ENCODE results near the gene METTL25B.

The METTL25B gene

GRCh38 chr1:156785458-156785857 is 57.2 kb downstream of the METTL25B start:
- no peak overlapping the region for H3K4me2 ChIP-seq (ENCODE audit: low read length)
- TF ChIP-seq EZH2phosphoT487 (IDR thresholded peaks at IDR 0.05; ENCODE audit: borderline replicate concordance, low read length) (no peak), CTCF (IDR thresholded peaks at IDR 0.05; ENCODE audit: low read depth, low read length, poor library complexity, severe bottlenecking) (no peak)
- no peaks in the 10 kb centered on the region for H3K4me1 ChIP-seq (ENCODE audit: control insufficient read depth, low read length)
- H3K9me2 ChIP-seq (replicated peaks; ENCODE audit: control insufficient read depth, low read length) = no peaks in the 10 kb centered on the region
- no peaks in the 10 kb centered on the region for H3F3A ChIP-seq (ENCODE audit: control insufficient read depth, insufficient read depth)
- H3K79me2 ChIP-seq (ENCODE audit: control insufficient read depth, low read length) = peaks cover 36% of the 10 kb centered on the region
- H3K27ac ChIP-seq (ENCODE audit: low read depth, low read length) = no peak overlapping the region
- peaks cover 70% of the 10 kb centered on the region for H3K36me3 ChIP-seq (ENCODE audit: control insufficient read depth, low read length)
- no peaks in the 10 kb centered on the region for H4K20me1 ChIP-seq (ENCODE audit: control insufficient read depth, insufficient read depth, low read depth, low read length)
- no peaks in the 10 kb centered on the region for H3K9me3 ChIP-seq (ENCODE audit: control insufficient read depth, insufficient read depth, low read length)
- H3K4me3 ChIP-seq (ENCODE audit: low read length) = no peak overlapping the region
- H3K27me3 ChIP-seq (ENCODE audit: control insufficient read depth, low read length) = no peaks in the 10 kb centered on the region
